ENCODE measurements around the gene OR10H1.

Gene OR10H1

DNA sequence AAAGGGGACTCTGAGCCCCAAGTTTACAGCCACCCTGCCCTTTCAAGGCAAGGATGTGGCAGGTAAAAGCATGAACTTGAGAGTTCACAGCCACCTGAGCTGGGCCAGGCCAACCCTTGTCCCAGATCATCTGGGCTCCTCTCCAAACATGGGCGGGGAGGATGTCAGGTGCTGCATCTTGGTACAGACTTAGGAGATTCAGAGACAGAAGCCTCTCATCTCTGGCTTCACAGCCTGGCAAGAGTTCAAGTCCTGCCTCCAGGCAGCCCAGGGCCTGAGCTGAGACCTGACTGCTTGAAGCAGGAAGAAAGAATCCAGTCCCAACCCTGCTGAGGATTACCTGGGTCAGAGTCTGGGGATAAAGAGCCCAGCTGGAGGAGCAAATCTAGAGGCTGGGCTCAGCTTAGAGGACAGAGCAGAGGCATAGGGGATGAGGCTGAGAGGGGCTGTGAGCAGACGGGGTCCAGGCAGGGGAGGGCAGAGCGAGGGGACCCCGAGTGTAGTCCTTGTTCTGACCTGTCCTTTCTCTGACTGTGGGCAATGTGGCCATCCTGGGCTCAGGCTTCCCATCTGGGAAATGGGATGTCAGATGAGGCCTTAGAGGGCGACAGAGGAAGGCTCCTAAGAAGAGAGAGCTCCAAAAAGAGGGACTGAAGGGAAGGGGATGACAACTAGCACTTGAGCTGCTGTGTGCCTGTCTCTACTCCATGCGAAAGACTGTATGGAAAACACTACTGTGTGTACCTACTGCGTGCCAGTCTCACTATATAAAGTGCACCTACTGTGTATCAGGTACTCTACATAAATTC is 34.6 kb downstream of the OR10H1 start:
- Histone ChIP-seq H3K4me2 (ENCODE audit: low read length) (no peak overlapping the region), H3K36me3 (ENCODE audit: control insufficient read depth, low read length) (no peaks in the 10 kb centered on the region), H3K27me3 (ENCODE audit: control insufficient read depth, low read length) (no peaks in the 10 kb centered on the region), H3K4me3 (ENCODE audit: low read length) (no peak overlapping the region), H3K4me1 (ENCODE audit: control insufficient read depth, low read length) (no peaks in the 10 kb centered on the region), H4K20me1 (ENCODE audit: control insufficient read depth, insufficient read depth, low read depth, low read length) (no peaks in the 10 kb centered on the region), H3K9me3 (ENCODE audit: control insufficient read depth, insufficient read depth, low read length) (no peaks in the 10 kb centered on the region), H3K27ac (ENCODE audit: low read depth, low read length) (no peak overlapping the region), H3K79me2 (ENCODE audit: control insufficient read depth, low read length) (no peaks in the 10 kb centered on the region), H3F3A (ENCODE audit: control insufficient read depth, insufficient read depth) (no peaks in the 10 kb centered on the region), H3K9me2 (replicated peaks; ENCODE audit: control insufficient read depth, low read length) (no peaks in the 10 kb centered on the region)
- TF ChIP-seq, protein P1, sequence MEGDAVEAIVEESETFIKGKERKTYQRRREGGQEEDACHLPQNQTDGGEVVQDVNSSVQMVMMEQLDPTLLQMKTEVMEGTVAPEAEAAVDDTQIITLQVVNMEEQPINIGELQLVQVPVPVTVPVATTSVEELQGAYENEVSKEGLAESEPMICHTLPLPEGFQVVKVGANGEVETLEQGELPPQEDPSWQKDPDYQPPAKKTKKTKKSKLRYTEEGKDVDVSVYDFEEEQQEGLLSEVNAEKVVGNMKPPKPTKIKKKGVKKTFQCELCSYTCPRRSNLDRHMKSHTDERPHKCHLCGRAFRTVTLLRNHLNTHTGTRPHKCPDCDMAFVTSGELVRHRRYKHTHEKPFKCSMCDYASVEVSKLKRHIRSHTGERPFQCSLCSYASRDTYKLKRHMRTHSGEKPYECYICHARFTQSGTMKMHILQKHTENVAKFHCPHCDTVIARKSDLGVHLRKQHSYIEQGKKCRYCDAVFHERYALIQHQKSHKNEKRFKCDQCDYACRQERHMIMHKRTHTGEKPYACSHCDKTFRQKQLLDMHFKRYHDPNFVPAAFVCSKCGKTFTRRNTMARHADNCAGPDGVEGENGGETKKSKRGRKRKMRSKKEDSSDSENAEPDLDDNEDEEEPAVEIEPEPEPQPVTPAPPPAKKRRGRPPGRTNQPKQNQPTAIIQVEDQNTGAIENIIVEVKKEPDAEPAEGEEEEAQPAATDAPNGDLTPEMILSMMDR (IDR thresholded peaks at IDR 0.05; ENCODE audit: low read depth, low read length, poor library complexity, severe bottlenecking) = no peak
- TF ChIP-seq EZH2phosphoT487 (IDR thresholded peaks at IDR 0.05; ENCODE audit: borderline replicate concordance, low read length) = no peak

DNA sequence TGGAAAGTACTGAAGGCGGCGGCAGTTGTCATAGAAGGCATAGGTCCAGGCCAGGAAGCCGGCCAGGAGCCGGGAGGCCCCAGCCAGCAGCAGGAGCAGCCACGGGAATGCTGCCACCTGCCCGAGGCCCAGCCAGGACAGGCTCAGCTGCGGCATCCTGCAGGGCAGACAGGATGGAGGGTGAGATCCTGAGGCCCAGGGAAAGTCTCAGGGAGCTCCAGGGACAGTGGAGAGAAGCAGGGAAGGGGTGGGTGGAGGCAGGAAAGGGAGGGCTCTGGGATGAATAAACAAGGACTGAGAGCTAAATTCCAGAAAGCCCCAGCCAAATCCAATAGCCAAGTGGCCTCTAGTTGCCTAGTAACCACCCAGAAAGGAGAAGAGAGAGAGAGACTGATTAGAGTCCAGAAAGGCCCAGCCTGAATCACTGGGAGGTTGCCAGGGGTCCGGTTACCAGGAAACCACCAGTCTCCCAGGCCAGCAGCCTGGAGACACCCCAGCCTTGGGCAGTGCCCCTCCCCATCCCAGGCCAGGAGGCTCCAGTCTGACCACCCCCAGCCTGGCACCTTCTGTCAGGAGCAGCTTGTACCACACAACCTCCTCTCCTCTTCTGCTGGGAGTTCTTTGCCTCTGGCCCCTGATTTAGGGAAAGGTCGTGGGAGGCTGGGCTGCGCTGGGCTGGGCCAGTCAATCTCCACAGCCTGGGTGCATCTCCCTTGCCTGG is 35.5 kb downstream of the OR10H1 start:
- H3K4me2 ChIP-seq (ENCODE audit: low read length) = no peak overlapping the region
- no peaks in the 10 kb centered on the region for H3F3A ChIP-seq (ENCODE audit: control insufficient read depth, insufficient read depth)
- TF ChIP-seq, protein P1 (IDR thresholded peaks at IDR 0.05; ENCODE audit: low read depth, low read length, poor library complexity, severe bottlenecking) = no peak
- TF ChIP-seq EZH2phosphoT487 (IDR thresholded peaks at IDR 0.05; ENCODE audit: borderline replicate concordance, low read length) = no peak

DNA sequence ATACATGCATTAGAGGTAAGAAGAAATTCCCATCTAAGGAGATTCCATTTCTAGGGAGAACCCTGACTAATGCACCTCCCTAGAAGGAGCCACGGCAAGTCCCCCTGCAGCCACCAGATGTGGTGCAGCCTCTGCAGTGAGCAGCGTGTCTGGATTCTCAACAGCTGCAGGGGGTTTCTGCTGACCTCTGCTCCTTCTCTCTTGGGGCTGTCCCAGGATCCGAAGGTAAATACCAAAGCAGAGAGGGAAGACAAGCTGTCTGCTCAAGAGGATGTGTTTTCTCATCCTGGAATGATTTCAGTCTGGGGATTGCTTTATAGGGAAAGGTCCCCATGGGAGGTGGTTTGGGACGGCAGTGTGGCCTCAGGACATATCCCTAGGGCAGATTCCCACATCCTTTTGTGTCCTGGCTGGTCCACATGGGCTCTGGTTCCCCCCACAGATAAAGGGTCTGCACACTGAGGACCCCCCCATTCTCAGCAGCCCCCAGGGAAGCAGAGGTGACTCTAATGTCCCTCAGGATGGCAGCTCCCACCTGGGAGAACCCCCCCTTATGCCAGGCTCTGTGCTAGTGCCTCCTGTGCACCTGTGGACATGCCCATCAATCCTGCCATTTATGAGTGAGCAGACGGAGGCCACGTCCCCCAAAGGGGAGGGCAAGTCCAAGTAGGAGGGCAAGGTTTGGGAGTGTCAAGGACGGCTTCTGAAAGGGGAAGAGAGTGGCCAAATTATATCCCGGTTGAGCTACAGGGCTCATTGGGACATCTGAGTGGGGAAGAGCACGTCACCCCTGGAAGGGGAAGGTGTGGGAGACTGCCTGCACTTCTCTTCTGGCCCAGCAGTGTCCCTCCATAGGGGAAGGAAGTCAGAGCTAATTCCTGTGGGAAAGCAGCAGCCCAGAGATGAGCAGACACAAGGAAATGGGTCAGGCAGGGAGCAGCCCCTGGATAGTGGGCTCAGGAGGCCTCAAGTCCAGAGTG is 38.2 kb downstream of the OR10H1 start:
- no peaks in the 10 kb centered on the region for H3K9me3 ChIP-seq (ENCODE audit: control insufficient read depth, insufficient read depth, low read length)
- H3K4me2 ChIP-seq (ENCODE audit: low read length) = no peak overlapping the region
- H3K4me1 ChIP-seq (ENCODE audit: control insufficient read depth, low read length) = no peaks in the 10 kb centered on the region
- no peak overlapping the region for H3K27ac ChIP-seq (ENCODE audit: low read depth, low read length)
- H3K79me2 ChIP-seq (ENCODE audit: control insufficient read depth, low read length) = no peaks in the 10 kb centered on the region
- no peaks in the 10 kb centered on the region for H3F3A ChIP-seq (ENCODE audit: control insufficient read depth, insufficient read depth)
- no peaks in the 10 kb centered on the region for H3K36me3 ChIP-seq (ENCODE audit: control insufficient read depth, low read length)
- no peaks in the 10 kb centered on the region for H4K20me1 ChIP-seq (ENCODE audit: control insufficient read depth, insufficient read depth, low read depth, low read length)
- no peaks in the 10 kb centered on the region for H3K9me2 ChIP-seq (replicated peaks; ENCODE audit: control insufficient read depth, low read length)
- H3K27me3 ChIP-seq (ENCODE audit: control insufficient read depth, low read length) = no peaks in the 10 kb centered on the region
- H3K4me3 ChIP-seq (ENCODE audit: low read length) = no peak overlapping the region
- TF ChIP-seq, protein P1 (IDR thresholded peaks at IDR 0.05; ENCODE audit: low read depth, low read length, poor library complexity, severe bottlenecking) = no peak
- TF ChIP-seq EZH2phosphoT487 (IDR thresholded peaks at IDR 0.05; ENCODE audit: borderline replicate concordance, low read length) = no peak

More for the DNA sequence above, 35.5 kb downstream of the OR10H1 start:
- no peaks in the 10 kb centered on the region for H4K20me1 ChIP-seq (ENCODE audit: control insufficient read depth, insufficient read depth, low read depth, low read length)
- no peaks in the 10 kb centered on the region for H3K9me3 ChIP-seq (ENCODE audit: control insufficient read depth, insufficient read depth, low read length)
- no peak overlapping the region for H3K4me3 ChIP-seq (ENCODE audit: low read length)
- H3K9me2 ChIP-seq (replicated peaks; ENCODE audit: control insufficient read depth, low read length) = no peaks in the 10 kb centered on the region
- no peaks in the 10 kb centered on the region for H3K27me3 ChIP-seq (ENCODE audit: control insufficient read depth, low read length)
- no peaks in the 10 kb centered on the region for H3K79me2 ChIP-seq (ENCODE audit: control insufficient read depth, low read length)
- H3K36me3 ChIP-seq (ENCODE audit: control insufficient read depth, low read length) = no peaks in the 10 kb centered on the region
- H3K4me1 ChIP-seq (ENCODE audit: control insufficient read depth, low read length) = no peaks in the 10 kb centered on the region
- H3K27ac ChIP-seq (ENCODE audit: low read depth, low read length) = no peak overlapping the region
